Measurements from ENCODE around the gene RAPGEF5.

The RAPGEF5 gene

DNA sequence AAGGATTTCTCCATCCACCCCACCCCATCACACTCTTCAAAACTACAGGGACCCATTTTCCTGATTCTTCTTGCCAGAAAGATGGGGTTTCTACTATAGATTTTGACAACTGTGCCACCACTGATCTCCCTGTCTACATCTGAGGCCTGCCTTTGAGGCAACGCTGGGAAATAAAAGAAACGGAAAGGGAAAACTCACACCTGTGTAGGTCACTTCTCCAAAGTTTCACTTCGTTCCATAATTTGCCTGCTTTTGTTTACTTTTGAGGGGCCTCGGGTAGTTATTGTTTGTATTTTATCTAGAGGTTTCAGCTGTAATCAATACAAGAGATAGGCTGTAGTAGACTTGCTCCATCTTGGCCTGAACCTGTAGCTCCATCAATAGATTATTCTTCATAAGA lies 56.1 kb downstream of the RAPGEF5 start:
- no peak for DNase-seq

DNA sequence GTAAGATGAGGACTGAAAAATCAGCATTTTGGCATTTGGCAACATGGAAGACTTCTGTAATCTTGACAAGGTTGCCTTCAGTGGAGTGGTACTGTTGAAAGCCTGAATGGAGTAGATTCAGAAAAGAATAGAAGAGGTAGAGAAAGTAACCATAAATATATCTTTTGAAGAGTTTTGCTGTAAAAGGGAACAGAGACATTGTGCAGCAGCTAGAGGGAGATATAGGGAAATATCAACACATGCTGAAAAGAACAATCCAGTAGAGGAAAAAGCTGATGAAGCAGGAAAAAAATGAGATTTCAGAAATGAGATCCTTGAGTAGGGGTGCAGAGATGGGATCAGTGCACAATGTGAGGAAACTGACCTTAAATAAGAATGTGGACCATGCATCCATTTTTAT lies 60.0 kb downstream of the RAPGEF5 start:
- DNase-seq: no peak

DNA sequence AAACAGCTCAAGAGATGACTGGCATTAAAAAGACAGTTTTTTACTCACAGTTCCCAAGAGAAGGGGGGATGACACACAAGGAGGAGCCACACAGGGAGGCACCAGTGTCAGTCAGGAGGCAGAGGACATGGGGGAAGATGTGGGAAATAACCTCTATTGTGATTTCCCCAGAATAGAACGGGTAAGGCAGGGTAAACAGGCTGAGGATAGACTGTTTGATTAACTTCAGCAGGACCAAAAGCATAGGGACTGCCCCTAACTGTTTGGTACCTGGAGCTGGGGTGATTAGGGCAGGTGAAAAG lies 60.7 kb downstream of the RAPGEF5 start:
- no peak for DNase-seq

DNA sequence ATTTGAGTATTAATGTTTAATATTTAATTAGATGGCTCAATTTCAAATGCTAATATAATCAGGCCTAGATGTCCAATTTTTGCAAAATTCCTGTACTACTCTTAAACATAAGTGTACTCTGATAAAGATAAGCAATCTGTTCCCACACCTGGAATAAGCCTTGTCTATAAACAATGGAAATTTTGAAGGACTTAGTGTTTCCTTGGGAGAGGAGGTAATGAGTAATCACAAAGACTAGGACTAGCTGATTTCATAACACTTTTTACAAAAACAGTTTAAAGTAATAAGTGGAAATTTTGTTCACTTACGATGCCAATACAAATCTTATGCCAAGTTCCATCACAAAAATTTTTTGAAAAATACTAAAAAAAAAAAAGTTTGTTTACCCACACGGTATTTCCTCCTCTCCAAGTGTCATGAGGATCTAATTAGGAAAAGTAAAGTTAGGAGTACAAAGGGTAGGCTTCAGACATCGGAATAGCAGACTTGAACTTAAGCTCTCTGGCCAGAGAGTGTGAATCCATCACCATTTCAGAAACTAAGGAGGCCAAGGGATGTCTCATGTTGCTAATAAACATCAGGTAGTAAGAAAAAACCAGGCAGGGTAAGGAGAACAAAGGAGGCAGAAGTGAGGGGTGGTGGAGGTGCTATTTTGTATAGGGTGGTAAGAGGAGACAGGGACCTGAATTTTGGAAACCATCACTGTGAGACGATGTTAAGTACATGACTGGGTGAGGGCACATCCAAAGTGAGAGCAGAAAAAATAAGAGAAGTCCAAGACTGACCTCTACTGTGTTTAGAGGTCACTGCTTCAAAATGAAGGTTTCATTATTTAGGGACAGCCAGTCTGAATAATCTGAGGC lies 61.3 kb downstream of the RAPGEF5 start:
- DNase-seq: no peak

- DNase-seq: no peak
Measured at GRCh38 chr7:22292531-22292930, 64.4 kb downstream of the RAPGEF5 start.

DNA sequence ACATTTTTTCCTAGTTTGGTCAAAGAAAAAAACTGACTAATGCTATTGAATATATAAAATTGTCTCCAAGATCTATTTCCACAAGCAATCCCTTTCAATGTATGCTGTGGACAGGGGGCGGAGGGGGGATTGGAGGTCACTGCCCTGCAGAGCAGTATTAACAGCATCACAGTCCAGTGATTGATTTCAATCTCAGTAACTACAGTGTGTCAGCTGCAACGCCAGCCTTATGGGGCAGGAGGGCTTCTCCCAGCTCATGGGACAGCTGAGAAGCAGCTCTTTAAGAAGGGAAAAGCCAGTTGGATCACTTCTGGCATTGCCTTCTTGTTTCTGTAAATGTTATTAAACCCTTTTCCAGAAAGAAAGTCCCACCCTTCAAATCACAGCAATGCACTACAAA lies 65.0 kb downstream of the RAPGEF5 start:
- no peak for DNase-seq

DNA sequence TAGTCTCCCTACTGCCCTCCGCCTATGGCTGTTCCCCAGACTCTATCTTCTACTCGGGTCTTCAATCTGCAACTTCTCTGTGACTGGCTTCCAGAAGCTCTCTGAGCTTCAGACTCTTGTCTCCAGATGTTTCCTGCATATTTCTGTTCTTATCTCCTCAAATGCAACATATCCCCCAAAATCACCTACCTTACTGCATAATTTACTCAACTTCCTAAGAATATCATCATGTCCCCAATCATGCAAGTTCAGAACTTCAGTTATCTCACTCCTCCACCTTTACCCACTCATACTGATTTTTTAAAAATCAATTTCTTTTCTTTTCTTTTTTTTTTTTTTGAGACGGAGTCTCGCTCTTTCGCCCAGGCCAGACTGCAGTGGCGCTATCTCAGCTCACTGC lies 68.8 kb downstream of the RAPGEF5 start:
- DNase-seq: no peak

- DNase-seq: no peak
Measured at GRCh38 chr7:22287412-22287811, 69.5 kb downstream of the RAPGEF5 start.

- no peak for DNase-seq
Measured at GRCh38 chr7:22286436-22286835, 70.5 kb downstream of the RAPGEF5 start.

DNA sequence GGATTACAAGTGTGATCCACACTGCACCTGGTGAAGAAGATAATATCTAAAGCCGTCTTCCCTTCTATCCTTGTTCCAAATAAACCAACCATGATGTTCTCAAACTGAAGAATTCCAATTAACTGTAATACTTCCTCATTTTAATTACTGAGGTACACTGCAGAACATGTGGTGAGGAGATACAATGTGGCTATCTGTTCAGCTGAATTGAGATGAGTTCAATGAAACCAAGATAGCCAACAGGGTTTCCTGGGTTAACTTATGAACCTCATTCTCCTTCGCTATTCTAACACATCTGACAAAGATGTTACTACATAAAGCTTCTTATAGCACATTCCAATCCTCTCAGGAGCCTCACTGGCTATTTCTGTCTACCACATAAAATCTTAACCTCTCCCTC lies 75.5 kb downstream of the RAPGEF5 start:
- no peak for DNase-seq

DNA sequence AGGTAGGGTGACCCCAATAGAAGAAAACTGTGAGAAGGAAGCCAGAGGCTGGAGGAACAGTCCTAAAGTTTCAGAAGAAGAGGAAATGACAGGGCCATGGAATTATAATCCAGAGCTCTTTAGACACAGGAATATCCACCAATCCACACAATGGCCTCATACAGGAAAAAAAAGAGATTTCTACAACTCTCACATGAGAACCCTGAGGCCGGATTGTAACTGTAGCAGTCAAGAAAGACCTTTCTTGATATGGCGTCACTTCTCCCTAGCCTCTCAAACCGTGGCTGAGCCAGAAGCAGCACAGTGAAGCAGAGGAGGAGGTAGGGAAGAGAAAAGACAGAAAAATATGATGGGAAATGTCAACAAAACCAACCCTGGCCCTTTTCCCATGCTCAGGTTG lies 76.9 kb downstream of the RAPGEF5 start:
- no peak for DNase-seq

GRCh38 chr7:22278660-22279059 lies 78.3 kb downstream of the RAPGEF5 start:
- DNase-seq: no peak

- no peak for DNase-seq
Measured at GRCh38 chr7:22277375-22277774, 79.6 kb downstream of the RAPGEF5 start.

- DNase-seq: no peak
Measured at GRCh38 chr7:22275661-22276060, 81.3 kb downstream of the RAPGEF5 start.

DNA sequence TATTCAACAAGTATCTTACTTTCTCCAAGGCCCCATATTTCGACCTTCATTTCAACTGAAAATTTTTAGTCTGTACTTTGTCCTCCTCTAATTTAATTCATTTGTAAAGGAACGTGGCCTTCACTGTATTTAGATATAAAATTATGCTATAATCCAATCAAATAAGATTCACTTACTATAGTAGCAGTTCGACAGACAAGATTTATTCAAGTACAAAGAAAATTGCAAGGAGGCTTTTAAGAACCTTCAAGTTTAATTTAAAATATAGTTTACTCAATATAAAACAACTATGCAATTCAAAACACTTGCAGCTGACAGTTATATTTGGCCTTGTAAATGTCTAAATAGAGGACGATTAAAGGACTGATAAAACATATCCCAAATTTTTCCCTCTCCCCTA lies 85.6 kb downstream of the RAPGEF5 start:
- DNase-seq: no peak

- DNase-seq: no peak
Measured at GRCh38 chr7:22270371-22270770, 86.6 kb downstream of the RAPGEF5 start.

- no peak for DNase-seq
Measured at GRCh38 chr7:22269963-22270362, 87.0 kb downstream of the RAPGEF5 start.

GRCh38 chr7:22268884-22269421 lies 88.0 kb downstream of the RAPGEF5 start:
- no peak for DNase-seq

- no peak for DNase-seq
Measured at GRCh38 chr7:22267930-22268615, 88.9 kb downstream of the RAPGEF5 start.

DNA sequence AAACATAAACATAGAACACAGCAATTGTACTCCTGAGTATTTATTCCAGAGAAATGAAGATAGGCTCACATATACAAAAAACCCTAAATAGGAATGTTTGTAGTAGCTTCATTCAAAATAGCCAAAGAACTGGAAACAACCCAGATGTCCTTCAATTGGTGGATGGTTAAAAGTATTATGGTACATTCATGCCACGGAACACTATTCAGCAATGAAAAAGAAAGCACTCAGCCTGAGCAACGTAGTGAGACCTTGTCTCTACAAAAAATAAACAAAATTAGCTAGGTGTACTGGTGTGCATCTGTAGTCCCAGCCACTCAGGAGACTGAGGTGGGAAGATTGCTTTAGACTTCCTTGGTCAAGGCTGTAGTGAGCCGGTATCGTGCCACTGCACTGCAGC lies 94.4 kb downstream of the RAPGEF5 start:
- DNase-seq: no peak

DNA sequence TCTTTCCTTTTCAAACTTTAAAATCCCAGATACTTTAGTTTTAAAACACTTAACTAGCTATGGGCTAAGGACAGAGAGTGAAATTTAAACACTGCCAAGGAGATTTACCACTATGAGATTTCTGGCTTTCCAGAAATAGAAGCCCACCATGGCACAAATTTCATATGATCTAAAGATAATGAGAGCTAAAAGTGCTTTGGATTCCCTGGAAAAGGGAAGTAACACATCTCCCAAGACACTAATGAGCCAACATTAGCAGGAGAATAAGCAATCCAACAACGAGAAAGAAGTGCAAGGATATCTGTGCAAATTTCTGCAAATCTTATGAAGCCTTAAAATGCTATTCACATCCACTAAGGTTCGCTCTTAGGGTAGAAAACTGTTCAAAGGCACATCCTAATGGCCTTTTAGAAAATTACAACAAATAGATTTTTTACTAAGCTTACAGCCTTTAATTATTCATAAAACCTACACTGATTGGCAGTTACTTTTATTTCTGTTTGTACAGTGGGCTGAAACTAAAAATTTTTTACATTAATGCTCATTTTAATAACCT lies 100.3 kb downstream of the RAPGEF5 start:
- no peak for DNase-seq

DNA sequence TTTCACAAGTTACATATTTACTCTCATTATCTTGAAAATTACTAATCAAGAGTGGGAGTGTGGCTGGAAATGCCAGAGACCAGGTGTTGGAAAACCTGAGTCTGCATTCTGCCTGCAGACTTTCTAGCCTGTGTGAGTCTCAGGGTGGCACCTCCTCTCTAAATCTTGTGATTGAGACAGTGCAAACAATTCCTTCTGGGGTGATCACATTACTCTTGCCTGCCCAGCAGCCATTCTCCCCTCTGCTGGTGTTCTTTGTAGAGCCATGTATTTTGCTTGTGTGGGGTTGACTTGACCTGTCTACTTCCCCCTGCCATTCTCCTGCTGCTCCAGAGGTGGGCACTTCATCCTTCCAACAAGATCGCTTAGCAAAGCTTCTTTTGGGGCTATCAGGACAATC lies 101.1 kb downstream of the RAPGEF5 start:
- DNase-seq: no peak

- DNase-seq: no peak
Measured at GRCh38 chr7:22255342-22255741, 101.6 kb downstream of the RAPGEF5 start.

GRCh38 chr7:22252936-22253536 lies 103.9 kb downstream of the RAPGEF5 start:
- DNase-seq: no peak
